Fibroblast of peridontal ligament (primary cell): Measurements from ENCODE around the gene KIF27.
"Not testable (repeated sequence)": the region's sequence is repeated elsewhere in the genome, so short reads cannot be mapped to it uniquely, and the experiment has no call there.

ENCODE experiments used
- DNase-seq: peaks from one replicate; pipeline ENCODE4 v3.0.0-alpha.2; 2010; ENCODE audit errors: extremely low read depth

Gene KIF27

GRCh38 chr9:83933790-83934189, 12.6 kb upstream of the KIF27 start:
- peak; percentile 77 for DNase-seq

- no peak for DNase-seq
Observed at GRCh38 chr9:83932851-83933250, 11.6 kb upstream of the KIF27 start.

DNA sequence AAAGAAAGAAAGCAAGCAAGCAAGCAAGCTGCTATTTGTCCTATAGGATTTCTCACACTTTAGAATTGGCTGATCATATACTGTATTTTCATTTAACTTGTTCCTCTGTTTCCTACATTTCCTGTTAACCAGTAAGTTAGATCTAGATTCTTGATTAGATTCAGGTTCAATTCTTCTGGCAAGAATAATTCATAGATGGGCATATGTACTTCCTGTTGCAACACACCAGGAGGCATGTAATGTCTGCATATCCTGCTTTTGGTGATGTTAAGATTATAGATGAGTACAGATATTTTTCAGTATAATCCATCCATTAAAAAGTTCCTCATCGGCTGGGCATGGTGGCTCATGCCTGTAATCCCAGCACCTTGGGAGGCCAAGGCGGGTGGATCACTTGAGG, 10.8 kb upstream of the KIF27 start:
- no peak for DNase-seq

DNA sequence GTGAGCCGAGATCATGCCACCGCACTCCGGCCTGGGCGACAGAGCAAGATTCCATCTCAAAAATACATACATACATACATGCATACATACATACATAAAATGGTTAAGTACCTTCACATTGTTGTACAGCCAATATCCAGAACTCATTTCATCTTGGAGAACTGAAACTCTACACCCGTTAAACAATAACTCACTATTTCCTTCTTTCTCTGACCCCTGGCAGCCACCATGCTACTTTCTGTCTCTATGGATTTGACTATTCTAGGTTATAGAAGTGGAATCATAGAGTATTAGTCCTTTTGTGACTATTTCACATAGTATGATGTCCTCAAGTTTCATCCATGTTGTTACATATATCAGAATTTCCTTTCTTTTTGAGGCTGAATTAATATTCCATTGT, 9.6 kb upstream of the KIF27 start:
- no peak for DNase-seq

- DNase-seq: no peak
Observed at GRCh38 chr9:83927591-83927990, 6.4 kb upstream of the KIF27 start.

DNA sequence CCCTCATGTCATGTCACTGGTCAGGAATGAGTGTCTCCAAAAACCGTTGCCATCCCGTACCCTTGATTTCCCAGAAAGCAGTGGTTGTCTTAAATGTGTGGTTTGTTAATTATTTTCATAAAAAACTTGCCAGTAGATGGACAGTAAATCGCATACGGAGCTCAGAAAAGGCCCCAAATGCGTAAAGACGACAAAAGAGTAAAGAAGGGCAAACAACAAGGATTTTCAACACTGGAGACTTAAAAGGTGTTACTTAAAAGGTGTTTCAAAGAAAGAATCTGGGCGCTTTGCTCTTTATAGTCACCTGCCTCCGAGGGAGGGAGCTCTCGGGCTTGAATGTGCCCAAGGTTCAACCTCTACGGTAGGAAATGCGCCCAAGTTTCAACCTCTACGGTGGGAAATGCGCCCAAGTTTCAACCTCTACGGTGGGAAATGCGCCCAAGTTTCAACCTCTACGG, 734 bp downstream of the KIF27 start:
- DNase-seq: peak; percentile 50

- no peak for DNase-seq
Observed at GRCh38 chr9:83919111-83919510, 2.1 kb downstream of the KIF27 start.

- DNase-seq: peak; percentile 58
Observed at GRCh38 chr9:83912194-83912593, 9.0 kb downstream of the KIF27 start.

DNA sequence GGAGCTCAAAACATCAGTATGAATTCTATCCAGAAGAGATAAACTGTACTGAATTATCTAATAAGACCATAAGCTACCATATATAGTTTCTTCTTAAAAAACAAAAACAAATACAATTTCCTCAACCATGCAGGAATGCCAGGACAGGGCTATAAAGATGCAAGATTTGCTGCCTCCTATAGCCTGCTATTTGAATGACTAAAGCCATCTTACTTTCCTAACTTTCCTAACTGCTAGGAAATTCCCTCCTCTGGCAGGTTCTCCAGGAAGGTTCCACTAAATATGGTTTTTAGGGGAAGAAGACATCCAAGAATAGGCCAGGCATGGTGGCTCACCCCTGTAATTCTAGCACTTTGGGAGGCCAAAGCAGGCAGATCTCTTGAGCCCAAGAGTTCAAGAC, 15.1 kb downstream of the KIF27 start:
- no peak for DNase-seq

GRCh38 chr9:83900615-83901014, 20.6 kb downstream of the KIF27 start:
- not testable (repeated sequence) for DNase-seq

GRCh38 chr9:83894301-83894700, 26.9 kb downstream of the KIF27 start:
- not testable (repeated sequence) for DNase-seq

DNA sequence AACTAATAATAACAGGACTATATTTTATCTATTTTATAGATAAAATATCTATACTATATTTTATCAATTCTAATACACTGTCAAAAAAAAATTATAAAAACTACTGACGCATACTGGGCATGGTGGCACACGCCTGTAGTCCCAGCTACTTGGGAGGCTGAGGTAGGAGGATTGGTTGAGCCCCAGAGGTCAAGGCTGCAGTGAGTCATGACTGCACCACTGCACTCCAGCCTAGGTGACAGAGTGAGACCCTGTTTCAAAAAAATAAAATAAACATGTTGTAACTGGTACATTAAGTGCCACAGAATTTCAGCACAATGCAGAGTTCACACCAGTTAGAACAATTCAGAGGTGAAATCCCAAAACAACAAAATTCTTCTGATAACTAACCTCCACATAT, 34.7 kb downstream of the KIF27 start:
- not testable (repeated sequence) for DNase-seq

- DNase-seq: peak; percentile 76
Observed at GRCh38 chr9:83885559-83886240, 35.5 kb downstream of the KIF27 start.

DNA sequence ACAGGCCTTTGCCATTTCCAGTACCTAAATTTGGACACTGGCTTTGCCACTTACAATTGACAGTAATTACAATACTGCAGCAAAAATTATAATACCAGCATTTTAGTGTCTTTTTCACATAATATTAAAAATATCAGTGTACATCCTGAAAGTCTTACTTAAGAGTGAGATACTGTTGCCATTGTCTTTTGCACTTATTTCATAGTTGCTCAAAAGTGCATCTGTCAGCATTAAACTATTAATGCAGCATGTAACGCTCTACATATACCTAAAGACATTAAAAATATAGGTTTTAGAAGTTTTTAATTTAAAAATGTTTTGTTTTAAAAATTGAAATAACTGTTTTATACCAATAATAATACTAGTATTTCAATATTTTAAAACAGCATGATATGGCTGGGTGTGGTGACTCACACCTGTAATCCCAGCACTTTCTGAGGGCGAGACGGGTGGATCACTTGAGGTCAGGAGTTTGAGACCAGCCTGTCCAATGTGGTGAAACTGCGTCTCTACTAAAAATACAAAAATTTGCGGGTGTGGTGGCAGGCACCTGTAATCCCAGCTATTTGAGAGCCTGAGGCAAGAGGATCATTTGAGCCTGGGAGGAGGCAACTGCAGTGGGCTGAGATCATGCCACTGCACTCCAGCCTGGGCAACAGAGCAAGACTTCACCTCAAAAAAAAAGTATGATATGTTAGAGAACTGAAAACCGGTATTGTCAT, 39.4 kb downstream of the KIF27 start:
- DNase-seq: not testable (repeated sequence)

- DNase-seq: not testable (repeated sequence)
Observed at GRCh38 chr9:83875559-83875958, 45.7 kb downstream of the KIF27 start.

DNA sequence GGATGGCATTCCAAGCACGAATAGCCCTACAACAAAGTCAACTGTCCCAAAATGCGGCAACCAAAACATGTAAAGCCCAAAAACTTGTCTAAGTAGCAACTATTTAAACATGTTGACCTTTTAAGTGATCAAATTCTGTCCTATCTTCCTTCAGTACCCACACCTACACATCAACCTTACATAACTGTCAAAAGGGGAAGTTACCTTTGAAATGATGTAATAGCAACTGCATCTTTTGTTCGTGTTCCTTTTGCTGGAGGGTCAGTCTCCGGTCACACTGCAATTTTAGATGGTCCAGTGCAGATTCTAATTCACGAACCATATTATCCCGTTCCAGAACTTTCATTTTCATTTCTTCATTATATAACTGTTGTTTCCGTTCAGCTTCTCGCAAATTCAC, 71.3 kb downstream of the KIF27 start:
- DNase-seq: not testable (repeated sequence)

GRCh38 chr9:83837070-83837643, 84.1 kb downstream of the KIF27 start:
- peak; percentile 2 for DNase-seq

DNA sequence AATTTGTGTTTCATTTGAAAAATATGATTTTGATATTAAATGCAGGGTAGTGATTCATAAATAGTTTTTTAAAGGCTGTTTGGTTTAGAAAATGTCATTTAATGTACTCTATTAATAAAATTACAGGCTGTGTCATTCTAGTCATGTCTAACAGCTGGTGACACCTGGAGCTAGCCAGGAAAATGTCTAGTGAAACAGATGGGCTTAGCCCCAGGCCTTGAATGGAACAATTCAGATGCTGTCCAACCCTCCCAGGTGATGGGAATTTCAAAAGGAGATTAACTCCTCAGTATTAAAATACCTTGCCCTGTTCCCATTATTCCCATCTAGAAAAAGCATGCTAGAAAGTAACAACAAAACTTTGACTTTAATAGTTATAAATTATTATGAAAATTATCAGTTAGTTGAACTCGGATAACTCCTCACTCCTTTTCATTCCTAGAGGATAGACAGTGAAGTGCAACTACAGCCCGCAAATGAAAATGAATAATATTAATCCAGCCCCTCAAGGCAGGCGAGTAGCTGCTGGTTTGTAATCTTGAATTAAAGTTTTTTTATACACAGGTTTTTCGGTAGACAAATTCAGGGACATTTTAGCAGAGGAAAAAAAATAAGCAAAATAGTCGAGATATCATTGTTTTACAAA, 90.7 kb downstream of the KIF27 start:
- peak; percentile 1 for DNase-seq

GRCh38 chr9:83824986-83825623, 96.1 kb downstream of the KIF27 start:
- peak; percentile 47 for DNase-seq

DNA sequence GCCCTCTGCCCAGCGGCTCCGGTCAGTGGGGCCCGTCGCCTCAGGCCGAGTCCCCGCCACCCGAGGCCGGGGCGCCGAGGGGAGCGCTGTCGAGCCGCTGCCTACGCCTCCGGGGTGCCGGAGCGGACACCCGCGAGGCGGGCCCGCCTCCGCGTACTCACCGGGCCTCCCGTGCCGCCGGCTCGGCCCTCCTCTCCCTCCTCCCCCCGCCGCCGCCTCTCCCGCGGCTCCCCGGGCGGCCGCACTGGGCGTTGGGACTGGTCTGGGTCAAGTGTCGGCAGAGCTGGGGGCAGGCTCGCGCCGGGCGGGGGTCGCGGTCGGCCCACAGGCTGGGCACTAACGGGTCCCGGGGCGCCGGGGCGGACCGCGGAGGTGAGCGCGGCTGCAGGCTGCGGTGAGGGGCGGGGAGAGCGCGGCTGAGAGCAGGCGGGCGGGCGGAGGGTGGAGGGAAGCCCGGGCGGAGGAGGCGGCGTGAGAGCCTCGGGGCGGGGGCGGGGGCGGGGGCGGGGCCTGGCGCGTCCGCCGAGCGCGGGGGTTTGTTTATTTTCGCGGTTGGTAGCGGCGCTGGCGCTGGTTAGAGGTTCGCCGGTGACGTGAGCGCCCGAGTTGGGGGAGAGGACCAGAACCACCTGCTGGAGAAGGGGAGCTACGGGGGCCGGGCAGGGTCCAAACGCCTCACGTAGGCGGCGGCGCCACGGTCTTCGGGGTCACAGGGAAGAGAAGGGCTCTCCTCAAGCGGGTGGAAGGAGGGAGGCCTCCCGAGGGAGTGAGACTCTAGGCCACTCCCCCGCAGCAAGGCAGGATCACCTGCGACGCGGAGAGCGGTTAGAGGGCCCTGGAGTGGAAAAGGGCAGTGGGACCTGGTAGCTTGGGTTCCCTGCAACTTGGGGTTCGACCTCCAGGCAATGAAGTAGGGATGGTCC, 103.6 kb downstream of the KIF27 start, which contains the start of gene GKAP1:
GKAP1 (minus strand) TSS at position 414 of the 923 bp plus-strand sequence. CDS start 11,252 bp downstream, outside the sequence.
- peak; percentile 47 for DNase-seq

DNA sequence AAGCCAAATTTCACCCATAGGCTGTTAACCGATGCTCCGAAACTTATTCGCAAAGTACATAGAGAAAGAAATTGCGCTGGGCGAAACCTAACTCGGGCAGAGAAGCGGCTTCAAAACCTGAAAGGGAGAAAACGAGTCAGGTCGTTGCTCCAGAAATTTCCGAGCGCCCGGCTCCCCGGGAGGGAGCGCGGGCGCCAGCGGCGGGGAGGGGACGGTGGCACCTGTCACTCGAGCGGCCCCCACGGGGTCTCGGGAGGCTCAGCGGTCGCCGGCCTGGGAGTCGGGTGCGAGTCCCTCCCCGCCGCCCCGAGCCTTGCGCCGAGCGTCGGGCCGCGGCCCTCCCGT, 104.2 kb downstream of the KIF27 start:
- DNase-seq: not testable (repeated sequence)
